GM12891 (cell line): ENCODE data around the gene OCA2.

Experiments used
- POLR2A ChIP-seq: IDR thresholded peaks from 2 replicates; pipeline ENCODE4 v1.6.1; 2011; ENCODE audit warnings: low read depth, low read length, control low read depth
- SPI1 ChIP-seq: IDR thresholded peaks from 2 replicates; pipeline ENCODE4 v1.6.1; 2011; ENCODE audit warnings: low read depth, low read length, control low read depth
- TAF1 ChIP-seq: IDR thresholded peaks from 2 replicates; pipeline ENCODE4 v1.6.1; 2011; ENCODE audit warnings: low read depth, low read length, control low read depth

- TF ChIP-seq POLR2A: no peak
- no peak for TF ChIP-seq SPI1
- TF ChIP-seq TAF1: no peak
These were observed 96.2 kb downstream of the OCA2 start for GRCh38 chr15:28002867-28003266.
